Fibroblast of lung (primary cell): ENCODE data around the gene STMN3.

Source experiments
- CTCF ChIP-seq, 2 donors: IDR thresholded peaks in 1 of 2; conservative IDR thresholded peaks in 1 of 2; 1 replicate in 1 of 2; 2 replicates in 1 of 2; pipeline ENCODE4 v1.5.1; 2011 to 2012; ENCODE audit warnings: low read length in 2 of 2, control low read depth in 1 of 2, inconsistent platforms in 1 of 2, low read depth in 1 of 2, mild to moderate bottlenecking in 1 of 2
- EZH2 ChIP-seq: IDR thresholded peaks from 2 replicates; pipeline ENCODE4 v1.5.1; 2012; ENCODE audit warnings: low read length, control low read depth, mild to moderate bottlenecking; ENCODE audit errors: missing control alignments

DNA sequence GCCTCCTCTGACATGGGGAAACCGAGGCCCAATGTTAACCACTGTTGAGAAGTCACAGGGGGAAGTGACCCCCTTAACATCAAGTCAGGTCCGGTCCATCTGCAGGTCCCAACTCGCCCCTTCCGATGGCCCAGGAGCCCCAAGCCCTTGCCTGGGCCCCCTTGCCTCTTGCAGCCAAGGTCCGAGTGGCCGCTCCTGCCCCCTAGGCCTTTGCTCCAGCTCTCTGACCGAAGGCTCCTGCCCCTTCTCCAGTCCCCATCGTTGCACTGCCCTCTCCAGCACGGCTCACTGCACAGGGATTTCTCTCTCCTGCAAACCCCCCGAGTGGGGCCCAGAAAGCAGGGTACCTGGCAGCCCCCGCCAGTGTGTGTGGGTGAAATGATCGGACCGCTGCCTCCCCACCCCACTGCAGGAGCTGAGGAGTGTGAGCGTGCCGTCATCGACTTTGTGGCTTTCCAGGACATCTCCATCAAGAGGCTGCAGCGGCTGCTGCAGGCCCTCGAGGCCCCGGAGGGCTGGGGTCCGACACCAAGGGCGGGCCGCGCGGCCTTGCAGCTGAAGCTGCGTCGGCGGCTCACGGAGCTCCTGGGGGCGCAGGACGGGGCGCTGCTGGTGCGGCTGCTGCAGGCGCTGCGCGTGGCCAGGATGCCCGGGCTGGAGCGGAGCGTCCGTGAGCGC, 44.8 kb upstream of the STMN3 start:
- no peak for TF ChIP-seq CTCF (conservative IDR thresholded peaks at IDR 0.05 in 1 of 2, IDR thresholded peaks at IDR 0.05 in 1 of 2; ENCODE audit: low read depth in 1 of 2, low read length in 2 of 2)
- TF ChIP-seq EZH2: no peak
